GM21619 (cell line): ENCODE measurements around the gene LRP10.
A peak's percentile ranks its signal among the peaks of the same experiment; 100 is the strongest.
"Not testable (repeated sequence)": the region's sequence is repeated elsewhere in the genome, so short reads cannot be mapped to it uniquely, and the experiment has no call there.

Experiments used
- ATAC-seq: cut with Tn5 transposase; IDR thresholded peaks from one replicate; pipeline ENCODE4 v1.9.1; 2021; ENCODE audit not compliant: unreplicated experiment

Gene LRP10

DNA sequence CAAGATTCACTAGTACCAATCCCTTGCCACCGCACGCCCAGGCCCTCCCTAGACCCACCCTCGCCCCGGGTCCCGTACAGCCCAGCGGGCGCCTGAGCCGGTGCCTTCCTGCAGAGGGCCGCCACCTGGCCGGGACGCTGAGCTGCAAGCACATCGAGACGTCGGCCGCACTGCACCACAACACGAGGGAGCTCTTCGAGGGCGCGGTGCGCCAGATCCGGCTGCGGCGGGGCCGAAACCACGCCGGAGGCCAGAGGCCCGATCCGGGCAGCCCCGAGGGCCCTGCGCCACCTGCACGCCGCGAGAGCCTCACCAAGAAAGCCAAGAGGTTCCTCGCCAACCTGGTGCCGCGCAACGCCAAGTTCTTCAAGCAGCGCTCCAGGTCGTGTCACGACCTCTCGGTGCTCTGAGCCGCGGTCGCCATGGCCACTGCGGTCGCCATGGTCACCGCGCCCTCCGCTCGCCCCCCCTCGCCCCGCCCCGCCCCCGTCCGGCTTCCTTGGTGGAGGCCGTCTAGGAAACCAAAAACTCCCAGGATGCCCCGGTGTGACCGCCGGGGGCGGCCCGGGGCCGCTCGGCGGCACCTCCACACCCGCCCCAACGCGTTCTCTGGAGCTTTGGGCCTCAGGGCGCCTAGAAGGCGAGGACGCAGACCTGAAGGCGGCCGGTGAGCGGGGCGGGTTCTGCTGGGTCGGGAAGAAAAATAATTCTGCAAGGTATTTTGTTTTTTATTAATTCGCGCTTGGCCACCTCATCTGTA, 15.1 kb downstream of the LRP10 start:
- ATAC-seq, result peak; percentile 48

GRCh38 chr14:22887260-22887989, 15.9 kb downstream of the LRP10 start:
- peak; percentile 35 for ATAC-seq

DNA sequence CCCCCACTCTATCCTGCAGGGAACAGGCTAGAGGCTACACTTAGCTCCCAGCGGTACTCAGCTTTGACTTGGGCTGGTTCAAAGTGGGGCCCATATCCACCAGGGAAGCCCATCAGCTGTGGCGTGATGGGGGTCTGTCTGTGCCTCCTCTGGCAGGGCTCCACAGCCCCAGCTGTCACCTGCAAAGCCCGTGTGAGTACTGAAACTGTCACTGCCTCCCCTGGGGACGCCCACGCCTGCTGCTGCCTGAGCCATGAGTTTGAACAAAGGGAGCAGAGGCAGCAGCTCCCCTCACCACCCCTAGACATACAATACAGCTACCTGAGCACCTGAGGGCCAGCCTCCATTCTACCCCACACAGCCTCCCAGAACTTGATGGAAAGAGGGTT, 16.4 kb downstream of the LRP10 start:
- ATAC-seq, result peak; percentile 36

DNA sequence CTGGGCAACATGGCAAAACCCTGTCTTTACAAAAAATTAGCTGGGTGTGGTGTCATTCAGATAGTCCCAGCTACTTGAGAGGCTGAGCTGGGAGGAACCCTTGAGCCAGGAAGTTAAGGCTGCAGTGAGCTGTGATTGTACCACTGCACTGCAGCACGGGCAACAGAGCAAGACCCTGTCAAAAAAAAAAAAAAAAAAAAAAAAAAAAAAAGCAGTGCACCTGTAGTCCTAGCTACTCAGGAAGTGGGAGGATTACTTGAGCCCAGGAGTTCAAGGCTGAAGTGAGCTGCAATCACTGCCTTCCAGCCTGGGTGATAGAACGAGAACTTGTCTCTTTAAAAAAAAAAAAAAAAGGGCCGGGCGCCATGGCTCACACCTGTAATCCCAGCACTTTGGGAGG, 17.1 kb downstream of the LRP10 start:
- ATAC-seq, result no peak

GRCh38 chr14:22890416-22890815, 18.9 kb downstream of the LRP10 start:
- ATAC-seq, result no peak

GRCh38 chr14:22892488-22892887, 20.9 kb downstream of the LRP10 start:
- no peak for ATAC-seq

- ATAC-seq, result no peak
Measured at GRCh38 chr14:22893706-22894105, 22.2 kb downstream of the LRP10 start.

DNA sequence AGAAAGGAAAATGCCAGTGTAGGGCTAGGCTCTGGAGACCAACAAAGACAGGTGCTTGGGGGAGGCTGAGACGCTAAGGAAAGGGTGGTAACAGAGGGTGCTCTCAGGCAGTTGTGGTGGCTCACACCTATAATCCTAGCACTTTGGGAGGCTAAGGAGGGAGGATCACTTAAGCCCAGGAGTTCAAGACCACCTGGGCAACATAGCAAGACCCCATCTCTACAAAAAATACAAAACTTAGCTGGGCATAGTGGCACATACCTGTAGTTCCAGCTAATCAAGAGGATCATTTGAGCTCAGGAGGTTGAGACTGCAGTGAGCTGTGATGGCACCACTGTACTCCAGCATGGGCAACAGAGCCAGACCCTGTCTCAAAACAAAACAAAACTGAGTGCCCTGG, 23.9 kb downstream of the LRP10 start:
- ATAC-seq, result no peak

GRCh38 chr14:22896356-22896755, 24.8 kb downstream of the LRP10 start:
- ATAC-seq, result no peak

GRCh38 chr14:22896760-22897159, 25.2 kb downstream of the LRP10 start:
- ATAC-seq, result no peak

- ATAC-seq, result no peak
Measured at GRCh38 chr14:22897357-22897756, 25.8 kb downstream of the LRP10 start.

- ATAC-seq, result no peak
Measured at GRCh38 chr14:22898302-22899090, 27.0 kb downstream of the LRP10 start.

DNA sequence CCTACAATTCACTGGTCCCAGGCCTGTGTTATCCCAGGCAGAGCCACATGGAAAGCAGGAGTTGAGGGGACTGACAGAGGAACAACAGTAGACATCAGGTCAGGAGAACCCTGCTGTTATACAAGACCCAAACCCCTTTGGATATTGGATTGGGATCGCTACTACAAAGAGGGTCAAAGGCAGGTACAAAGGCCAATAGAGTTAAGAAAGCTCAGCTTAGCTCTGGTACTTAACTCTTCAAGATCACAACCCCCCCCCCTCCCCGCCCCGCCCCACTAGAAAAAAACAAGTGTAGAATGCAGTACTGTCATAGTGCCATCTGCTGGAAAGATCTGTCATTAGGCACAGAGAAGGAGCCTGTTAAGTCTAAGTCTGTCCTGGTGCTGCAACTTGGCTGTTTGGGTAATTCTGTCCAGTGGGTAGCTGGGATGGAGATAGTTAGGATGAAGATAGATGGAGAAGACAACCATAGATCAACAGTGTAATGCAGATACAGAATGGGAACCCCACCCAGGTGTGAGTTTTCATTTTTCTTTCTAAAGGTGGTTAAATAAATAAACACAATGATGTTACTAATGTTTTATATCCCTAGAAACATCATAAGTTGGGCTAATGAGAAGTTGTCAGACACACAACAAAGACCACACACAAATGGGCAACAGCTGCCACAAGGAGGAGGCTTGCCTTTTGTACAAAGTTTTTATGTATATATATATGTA, 28.7 kb downstream of the LRP10 start:
- ATAC-seq, result peak; percentile 57

DNA sequence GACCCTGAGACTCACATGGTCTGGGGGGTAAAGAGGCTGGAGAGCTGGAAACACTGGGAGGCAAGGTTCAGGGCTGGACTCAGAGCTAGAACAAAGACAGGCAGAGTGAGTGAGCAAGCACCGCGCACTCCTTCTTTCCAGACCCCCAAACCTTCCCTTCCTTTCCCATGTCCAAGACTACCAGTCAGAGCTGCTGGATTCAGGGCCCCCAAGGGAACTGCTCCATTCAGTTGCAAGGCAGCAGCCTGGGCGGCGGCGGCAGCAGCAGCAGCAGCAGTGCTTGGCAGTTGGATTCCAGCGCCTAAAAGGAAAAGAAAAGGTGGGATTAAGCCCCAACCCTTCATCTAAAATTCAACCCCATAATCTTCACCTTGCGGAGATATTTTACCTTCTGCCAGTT, 30.3 kb downstream of the LRP10 start:
- no peak for ATAC-seq

DNA sequence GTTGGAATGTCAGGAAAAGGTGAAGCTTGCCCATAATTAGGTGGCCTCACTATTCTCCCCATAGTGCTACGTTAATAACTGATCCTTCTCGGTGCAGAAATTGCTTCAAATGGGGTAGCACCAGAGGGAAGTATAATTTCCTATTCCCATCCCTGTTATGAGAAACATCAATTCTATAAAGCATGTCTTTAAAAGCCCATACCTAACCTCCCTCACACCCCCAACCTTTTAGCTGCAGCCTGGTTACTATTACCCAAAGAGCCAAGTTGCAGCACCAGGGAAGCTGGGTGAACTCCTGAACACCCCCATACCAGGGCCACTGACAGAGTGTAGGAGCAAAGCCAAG, 32.2 kb downstream of the LRP10 start:
- ATAC-seq, result no peak

DNA sequence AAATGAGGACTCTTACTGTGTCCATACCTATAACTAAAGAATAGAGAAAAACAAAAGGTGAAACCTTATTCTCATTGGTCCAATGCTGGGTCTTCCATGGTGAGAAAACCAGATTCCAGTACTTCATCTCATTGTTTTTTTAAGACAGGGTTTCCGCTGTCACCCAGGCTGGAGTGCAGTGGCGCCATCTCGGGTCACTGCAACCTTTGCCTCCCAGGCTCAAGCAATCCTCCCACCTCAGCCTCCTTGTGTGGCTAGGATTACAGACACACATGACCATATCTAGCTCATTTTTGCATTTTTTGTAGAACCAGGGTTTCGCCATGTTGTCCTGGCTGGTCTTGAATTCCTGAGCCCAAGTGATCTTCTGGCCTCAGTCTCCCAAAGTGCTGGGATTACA, 34.1 kb downstream of the LRP10 start:
- ATAC-seq, result no peak

DNA sequence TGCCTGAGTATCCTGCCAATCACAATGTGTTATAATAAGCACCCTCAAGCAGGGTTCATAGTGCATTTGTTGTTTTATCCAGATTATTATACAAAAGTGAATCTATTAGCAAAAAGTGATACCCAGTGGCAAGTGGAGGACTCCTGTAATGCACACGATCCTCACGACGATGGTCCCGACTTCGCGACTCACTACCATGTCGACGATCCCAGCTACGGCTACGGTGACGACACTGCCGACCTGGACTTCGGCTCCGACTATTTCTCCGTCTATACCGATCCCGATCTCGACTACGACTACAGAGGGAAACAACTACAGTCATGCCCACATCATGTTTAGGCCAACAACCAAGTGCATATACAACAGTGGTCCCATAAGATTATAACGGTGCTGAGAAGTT, 34.5 kb downstream of the LRP10 start:
- no peak for ATAC-seq

- ATAC-seq, result no peak
Measured at GRCh38 chr14:22907429-22907828, 35.9 kb downstream of the LRP10 start.

GRCh38 chr14:22908601-22909000, 37.1 kb downstream of the LRP10 start:
- no peak for ATAC-seq

GRCh38 chr14:22910916-22911315, 39.4 kb downstream of the LRP10 start:
- ATAC-seq, result no peak

DNA sequence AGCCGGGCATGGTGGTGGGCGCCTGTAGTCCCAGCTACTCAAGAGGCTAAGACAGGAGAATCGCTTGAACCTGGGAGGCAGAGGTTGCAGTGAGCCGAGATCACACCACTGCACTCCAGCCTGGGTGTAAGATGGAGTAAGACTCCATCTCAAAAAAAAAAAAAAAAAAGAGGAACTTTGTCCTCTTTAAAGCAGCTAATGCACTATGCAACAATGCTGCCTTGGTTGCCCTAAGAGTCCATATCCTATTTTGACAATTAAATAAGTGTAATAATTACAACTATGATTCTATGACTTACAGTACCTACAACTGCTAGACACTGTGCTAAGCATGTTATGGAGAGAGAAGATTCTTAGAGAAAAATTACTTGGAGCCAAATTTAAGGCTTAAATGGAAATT, 43.3 kb downstream of the LRP10 start:
- ATAC-seq, result not testable (repeated sequence)
